GM21515 (cell line): ENCODE measurements around the gene MRPS22.

Source experiments
- ATAC-seq: cut with Tn5 transposase; IDR thresholded peaks from one replicate; pipeline ENCODE4 v1.9.1; 2021; ENCODE audit not compliant: unreplicated experiment

MRPS22 gene

DNA sequence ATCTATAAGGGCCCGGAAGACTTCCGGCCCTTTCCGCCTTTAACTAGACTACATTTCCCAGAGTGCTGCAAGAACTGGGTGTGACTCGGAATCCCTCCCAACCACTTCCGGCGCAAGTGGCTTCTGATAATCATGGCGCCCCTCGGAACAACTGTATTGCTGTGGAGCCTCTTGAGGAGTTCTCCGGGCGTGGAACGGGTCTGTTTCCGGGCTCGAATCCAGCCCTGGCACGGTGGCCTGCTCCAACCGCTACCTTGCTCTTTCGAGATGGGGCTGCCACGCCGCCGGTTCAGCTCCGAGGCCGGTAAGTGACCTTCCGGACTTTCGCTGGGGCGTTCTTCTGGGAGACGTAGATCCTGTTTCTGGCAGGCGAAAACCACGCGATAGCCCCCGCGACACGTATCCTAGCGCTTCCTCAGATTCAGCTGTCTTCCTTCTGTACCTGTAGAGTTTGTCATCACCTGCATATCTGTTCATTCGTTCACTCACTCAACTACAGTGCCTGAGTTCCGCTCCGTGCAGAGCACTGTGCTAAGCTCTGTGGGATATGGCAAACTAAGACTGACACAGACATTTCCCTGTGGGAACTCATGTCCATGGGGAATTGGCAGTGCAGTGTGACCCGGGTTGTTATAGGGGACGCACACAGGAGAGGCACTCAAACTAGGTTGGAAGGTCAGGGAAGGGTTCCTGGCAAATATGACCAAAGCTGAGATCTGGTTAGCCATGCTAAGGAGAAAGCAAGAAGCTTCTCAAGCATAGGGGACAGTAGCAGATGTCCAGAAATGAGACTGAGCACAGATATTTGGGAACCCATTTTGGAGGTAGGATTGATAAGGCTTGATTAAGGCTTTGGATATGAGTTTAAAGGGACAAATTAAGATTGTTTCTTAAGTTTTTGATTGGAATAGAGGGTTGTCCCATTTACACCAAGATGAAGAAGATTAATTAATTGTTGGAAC lies at the start of gene MRPS22:
Gene MRPS22, plus strand, starts transcription at position 126 of the 962 bp plus-strand sequence. Its CDS starts 7 bp downstream, at position 133.
- ATAC-seq = peak; percentile 97

DNA sequence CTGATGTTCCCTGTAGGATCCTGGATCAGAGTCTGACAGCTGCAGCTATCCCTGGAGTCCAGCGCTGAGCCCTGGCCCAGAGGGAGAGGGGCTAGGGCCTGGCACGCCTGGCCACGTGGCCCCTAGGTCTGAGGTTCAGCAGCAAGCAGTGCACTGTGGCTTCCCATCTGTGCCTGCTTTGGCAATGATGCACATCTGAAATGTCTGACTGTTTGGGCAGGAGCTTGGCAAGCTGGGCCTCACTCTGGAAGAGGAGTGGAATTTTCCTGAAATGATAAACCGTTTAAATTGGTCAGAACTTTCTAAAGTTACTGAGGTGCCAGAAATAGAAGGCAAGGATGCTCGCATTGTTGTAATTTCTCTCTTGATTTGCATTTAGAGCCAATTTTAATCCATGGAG lies 48.8 kb upstream of the MRPS22 start:
- ATAC-seq = no peak

DNA sequence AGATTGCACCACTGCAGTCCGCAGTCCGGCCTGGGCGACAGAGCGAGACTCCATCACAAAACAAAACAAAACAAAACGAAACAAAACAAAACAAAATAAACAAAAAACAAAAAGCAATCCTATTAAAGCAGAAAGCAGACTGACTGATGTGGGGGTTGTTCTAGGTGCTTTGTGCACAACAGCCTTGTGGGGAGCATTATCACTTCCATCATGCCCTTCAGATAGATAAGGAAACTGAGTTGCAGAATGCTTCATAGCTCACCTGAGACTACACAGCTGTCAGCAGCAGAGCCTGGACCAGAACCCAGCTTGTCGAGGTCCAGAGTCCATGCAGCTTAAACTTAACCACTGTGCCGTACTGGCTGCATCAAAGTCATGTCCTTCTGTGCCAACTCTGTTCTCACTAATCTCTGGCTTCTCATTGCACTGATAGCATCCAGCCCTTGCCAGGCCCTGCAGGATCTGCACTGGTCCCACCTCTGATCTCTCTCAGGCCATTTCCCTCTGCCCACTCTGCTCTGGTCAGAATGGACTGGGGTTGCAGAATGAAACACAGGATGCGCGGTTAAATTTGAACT lies 47.6 kb upstream of the MRPS22 start:
- no peak for ATAC-seq

DNA sequence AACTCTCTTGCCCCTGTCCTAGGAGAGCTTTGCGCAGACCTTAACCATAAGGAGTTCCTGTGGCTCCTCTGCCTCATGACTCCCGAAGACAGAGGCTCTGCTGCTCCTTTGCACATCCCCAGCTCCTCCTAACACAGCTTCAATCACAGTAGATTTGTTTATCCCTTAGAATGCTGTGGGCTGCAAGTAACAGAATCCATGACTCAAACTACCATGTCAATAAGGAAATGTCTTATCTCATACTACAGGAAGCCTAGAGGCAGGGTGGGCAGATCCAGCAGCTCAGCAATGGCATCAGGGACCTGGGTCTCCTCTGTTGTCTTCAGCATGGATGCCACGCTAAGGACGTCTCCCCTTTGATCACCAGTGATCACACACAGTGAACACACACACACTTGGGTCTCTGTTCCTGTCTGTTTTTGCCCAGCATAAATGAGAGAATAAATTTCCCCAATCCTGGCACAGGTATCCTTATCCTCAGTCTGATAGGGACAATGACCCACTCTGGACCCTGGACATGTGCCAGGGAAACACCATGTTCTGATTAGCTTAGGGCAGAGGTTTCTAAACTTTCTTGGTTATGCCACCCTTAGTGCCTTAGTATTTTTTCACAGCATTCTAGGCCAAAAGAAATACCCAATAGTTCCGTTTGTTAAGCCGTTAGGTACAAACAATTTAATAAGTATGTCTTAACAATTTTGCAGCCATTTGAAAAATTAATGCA lies 46.1 kb upstream of the MRPS22 start:
- ATAC-seq = no peak

DNA sequence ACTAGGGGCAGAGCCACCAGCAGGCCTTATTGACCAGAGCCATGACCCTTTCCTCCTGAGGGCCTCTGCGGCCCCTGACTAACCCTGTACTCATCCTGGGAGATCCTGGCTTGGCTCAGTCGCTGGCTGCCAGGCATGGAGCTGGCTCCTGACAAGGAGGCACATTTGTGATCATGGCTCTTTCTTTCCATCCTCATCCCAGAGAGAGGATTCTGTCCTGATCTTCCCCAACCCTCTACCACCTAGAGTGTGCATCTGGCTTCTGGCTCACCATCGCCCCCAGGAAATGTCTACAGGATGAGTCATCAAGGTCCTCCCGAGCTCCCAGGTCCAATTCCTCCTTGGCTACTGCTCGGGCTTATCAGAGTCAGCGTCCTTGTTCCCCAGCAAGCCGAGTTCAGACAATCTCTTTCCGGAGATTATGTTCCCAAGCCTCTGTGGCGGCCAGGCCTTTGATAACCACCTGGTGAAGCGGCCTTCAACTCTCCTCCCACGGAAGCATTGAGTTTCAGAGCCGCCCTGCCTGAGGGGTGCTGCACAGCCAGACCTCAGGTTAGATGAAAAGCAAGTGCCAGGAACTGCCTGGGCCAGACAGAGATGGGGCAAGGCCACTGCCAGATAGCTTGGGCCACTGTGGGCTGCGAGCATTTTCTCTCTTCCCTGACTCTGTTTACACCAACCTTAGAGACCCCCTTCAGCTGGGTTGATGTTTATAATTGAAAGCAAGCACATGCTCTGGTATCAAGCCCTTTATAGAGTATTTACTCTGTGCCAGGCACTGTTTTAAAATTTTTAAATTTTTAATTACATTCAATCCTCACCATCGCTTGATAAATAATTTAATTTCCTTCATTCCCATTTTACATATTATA lies 44.3 kb upstream of the MRPS22 start:
- no peak for ATAC-seq

- ATAC-seq = no peak
Measured at GRCh38 chr3:139300416-139300815, 43.4 kb upstream of the MRPS22 start.

- ATAC-seq = no peak
Measured at GRCh38 chr3:139301183-139301582, 42.6 kb upstream of the MRPS22 start.

DNA sequence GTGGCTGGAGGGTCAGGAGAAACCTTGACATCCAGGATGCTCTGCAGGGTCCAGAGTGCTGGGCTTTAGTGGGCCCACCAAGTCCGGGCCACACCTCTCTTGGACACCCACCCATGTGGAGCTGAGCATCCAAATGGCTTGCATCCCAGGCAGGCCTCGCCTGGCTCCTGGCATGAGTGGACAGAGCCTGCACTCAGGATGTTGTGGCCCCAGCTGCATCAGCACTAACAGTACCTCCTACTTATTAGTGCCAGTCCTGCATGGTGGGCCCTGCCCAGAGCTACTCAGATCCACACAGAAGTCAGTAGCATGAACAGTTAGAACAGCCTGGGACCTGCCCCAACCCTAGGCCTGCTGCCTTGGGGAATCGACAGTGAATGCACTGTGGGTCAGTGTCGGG lies 42.2 kb upstream of the MRPS22 start:
- ATAC-seq = no peak

GRCh38 chr3:139302084-139302800 lies 41.6 kb upstream of the MRPS22 start:
- no peak for ATAC-seq

GRCh38 chr3:139302801-139303113 lies 41.1 kb upstream of the MRPS22 start:
- ATAC-seq = no peak

- no peak for ATAC-seq
Measured at GRCh38 chr3:139303216-139303615, 40.6 kb upstream of the MRPS22 start.

DNA sequence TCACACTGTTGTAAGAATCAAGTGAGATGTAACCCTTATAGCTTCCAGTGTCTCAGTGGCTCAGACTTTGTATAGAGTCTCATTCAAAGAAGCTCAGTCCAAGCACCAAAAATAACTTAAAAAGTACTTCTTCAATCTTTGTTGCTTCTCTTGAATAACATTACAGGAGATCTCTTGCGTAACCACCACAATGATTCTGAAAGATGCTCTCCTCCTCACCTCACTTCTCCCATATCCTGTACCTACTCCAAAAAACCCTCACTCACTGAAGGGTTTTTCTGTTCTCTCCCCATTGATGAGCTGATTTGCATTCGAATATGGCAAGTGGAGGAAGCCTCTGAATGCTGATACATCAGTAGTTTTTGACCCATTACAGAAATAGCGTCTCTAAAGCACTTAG lies 39.4 kb upstream of the MRPS22 start:
- no peak for ATAC-seq

DNA sequence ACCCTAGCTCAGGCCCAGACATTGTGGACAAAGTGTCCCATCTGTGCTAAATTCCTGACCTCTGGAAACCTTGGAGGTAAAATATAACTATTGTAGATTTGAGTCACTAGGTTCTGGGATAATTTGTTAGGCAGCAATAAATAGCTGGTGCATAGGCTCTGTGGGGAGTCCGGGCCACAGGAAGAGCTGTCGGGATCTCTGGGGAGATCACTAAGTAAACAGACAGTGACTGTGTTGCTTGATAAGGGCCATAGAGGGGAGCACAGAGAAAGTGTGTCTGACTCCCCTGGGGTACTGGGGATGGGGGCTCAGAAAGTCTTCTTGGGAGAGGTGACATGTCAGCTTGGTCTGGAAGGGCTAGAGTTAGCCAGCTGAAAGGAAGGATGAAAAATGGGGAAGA lies 37.7 kb upstream of the MRPS22 start:
- ATAC-seq = no peak

GRCh38 chr3:139307072-139307491 lies 36.7 kb upstream of the MRPS22 start:
- no peak for ATAC-seq

- ATAC-seq = no peak
Measured at GRCh38 chr3:139307601-139308555, 35.9 kb upstream of the MRPS22 start.

- no peak for ATAC-seq
Measured at GRCh38 chr3:139308560-139308959, 35.3 kb upstream of the MRPS22 start.

DNA sequence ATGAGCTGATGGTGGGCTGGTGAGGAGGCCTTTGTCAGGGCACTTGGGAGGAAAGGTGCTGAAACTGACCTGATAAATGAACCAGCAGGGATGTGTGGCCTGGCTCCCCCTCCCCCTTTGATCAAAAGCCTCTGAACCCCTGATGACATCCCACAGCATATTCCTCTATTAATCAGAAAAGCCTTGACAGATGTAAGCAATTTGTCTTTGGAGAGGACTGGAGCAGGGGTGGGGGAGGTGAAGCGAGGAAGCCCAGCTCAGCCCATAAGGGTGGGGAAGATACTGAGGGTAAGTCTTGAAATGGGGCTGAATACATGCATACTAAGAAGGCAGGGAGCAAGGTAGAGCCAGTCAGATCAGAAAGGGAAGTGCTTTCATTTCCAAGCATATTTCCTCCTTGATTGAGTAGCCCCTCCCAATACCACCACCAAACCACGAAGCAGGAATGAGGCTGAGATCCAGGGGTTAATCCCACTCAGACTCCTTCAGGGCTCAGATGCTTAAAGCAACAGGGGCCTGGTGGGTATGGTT lies 34.7 kb upstream of the MRPS22 start:
- no peak for ATAC-seq

DNA sequence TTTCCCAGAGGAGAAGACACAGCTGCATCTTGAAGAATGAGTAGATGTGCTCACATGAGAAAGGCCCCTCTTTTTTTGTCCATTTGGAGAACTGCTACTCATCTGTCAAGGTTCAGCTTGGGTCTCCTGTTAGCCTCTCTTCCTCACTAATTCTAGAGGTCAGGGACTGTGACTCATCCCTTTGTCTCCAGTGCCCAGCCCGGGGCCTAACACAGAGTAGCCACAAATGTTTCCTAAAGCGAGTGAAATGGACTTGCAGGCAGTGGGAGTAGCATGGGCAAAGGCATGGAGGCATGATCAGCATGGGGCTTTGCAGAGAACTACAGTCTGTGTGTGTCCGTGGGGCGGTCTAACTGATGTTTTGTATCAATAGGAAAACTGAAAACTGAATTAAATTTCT lies 33.9 kb upstream of the MRPS22 start:
- ATAC-seq = no peak

- ATAC-seq = no peak
Measured at GRCh38 chr3:139310474-139310933, 33.3 kb upstream of the MRPS22 start.
